Upper lobe of left lung (tissue), 4 donors: ENCODE measurements around the gene TMEM263.

ENCODE experiments used
- EP300 ChIP-seq, 4 donors: sonication (generic); formaldehyde crosslinking; IDR thresholded peaks; one replicate each; pipeline ENCODE4 v1.5.1; 2017; ENCODE audit warnings: antibody characterized with exemption in 4 of 4, control low read depth in 2 of 4
- POLR2A ChIP-seq, 4 donors: fragments of 450-650 bp; IDR thresholded peaks; one replicate each; pipeline ENCODE4 v1.5.1; 2016 to 2017; ENCODE audit warnings: antibody characterized with exemption in 4 of 4, mild to moderate bottlenecking in 2 of 4
- POLR2AphosphoS5 ChIP-seq, 2 donors: sonication (generic); formaldehyde crosslinking; IDR thresholded peaks; one replicate each; pipeline ENCODE4 v1.5.1; 2017; ENCODE audit warnings: antibody characterized with exemption in 2 of 2
- TF ChIP-seq, protein P1 (sequence below), 6 experiments: fragments of 450-650 bp in 4 of 6; fragments of 200-600 bp in 2 of 6; sonication (generic) in 2 of 6; IDR thresholded peaks; one replicate each; pipeline ENCODE4 v1.5.1; 2016 to 2019; ENCODE audit warnings: antibody characterized with exemption in 6 of 6

GRCh38 chr12:106926657-106927056, 29.1 kb upstream of the TMEM263 start:
- TF ChIP-seq POLR2AphosphoS5 (IDR thresholded peaks at IDR 0.05) (no peak), POLR2A (IDR thresholded peaks at IDR 0.05) (no peak), EP300 (IDR thresholded peaks at IDR 0.05) (no peak)
- TF ChIP-seq, protein P1, sequence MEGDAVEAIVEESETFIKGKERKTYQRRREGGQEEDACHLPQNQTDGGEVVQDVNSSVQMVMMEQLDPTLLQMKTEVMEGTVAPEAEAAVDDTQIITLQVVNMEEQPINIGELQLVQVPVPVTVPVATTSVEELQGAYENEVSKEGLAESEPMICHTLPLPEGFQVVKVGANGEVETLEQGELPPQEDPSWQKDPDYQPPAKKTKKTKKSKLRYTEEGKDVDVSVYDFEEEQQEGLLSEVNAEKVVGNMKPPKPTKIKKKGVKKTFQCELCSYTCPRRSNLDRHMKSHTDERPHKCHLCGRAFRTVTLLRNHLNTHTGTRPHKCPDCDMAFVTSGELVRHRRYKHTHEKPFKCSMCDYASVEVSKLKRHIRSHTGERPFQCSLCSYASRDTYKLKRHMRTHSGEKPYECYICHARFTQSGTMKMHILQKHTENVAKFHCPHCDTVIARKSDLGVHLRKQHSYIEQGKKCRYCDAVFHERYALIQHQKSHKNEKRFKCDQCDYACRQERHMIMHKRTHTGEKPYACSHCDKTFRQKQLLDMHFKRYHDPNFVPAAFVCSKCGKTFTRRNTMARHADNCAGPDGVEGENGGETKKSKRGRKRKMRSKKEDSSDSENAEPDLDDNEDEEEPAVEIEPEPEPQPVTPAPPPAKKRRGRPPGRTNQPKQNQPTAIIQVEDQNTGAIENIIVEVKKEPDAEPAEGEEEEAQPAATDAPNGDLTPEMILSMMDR (IDR thresholded peaks at IDR 0.05): no peak
